Effector CD8-positive, alpha-beta T cell (primary cell): Measurements from ENCODE around the gene ING5.

ENCODE experiments used
- DNase-seq: peaks from one replicate; lab custom pipeline; 2025; lab: John Stamatoyannopoulos, UW

Gene ING5

DNA sequence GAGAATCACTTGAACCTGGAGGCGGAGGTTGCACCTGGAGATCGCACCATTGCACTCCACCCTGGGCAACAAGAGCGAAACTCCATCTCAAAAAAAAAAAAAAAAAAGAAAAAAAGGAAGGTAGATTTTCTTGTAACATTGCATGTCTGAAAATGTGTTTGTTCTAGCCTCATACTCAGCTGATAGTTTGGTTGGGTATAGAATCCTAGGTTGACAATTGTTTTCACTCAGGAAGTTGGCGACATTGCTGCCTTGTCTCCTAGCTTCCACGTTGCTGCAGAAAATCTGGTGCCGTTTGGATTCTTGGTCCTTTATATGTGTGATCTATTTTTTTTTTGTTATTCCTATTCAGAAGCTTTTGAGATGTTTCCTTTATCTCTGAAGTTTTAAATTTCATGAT lies 4.7 kb downstream of the ING5 start:
- no peak for DNase-seq

DNA sequence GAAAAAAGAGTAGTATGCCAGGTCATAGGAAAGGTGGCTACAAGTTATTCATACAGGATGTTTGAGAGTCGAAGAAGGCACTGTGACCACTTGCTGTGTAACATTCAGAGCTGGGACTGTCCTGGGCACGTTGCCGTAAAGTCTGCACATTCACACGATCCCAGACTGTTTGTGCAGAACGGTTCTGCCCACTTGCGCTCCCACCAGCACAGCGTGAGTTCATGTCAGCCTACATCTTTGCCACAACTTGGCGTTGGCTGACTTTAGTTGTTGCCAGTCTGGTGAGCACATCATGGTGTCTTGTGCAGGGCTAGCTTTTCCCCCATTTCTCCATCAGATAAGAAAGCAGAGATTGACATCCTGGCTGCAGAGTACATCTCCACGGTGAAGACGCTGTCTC lies 7.0 kb downstream of the ING5 start:
- DNase-seq, result no peak

DNA sequence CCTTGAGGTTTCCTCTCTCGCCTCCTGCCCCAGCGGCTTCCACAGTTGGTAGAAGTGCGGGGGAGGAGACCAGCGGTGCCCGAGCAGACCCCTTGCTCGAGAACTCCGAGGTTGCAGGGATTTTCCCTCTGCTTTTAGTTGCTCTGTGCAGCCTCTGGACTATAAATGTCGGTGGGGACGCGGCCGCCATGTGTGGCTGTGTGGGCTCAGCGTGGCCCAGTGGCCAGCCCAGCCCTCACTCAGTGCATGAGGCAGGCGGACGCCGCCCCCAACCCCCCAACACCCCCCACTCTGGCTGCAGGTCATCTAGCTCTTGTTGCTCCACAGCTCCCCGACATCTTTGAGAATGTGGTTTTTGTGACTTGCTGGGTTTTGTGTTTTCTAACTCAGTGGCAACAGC lies 17.3 kb downstream of the ING5 start:
- no peak for DNase-seq

DNA sequence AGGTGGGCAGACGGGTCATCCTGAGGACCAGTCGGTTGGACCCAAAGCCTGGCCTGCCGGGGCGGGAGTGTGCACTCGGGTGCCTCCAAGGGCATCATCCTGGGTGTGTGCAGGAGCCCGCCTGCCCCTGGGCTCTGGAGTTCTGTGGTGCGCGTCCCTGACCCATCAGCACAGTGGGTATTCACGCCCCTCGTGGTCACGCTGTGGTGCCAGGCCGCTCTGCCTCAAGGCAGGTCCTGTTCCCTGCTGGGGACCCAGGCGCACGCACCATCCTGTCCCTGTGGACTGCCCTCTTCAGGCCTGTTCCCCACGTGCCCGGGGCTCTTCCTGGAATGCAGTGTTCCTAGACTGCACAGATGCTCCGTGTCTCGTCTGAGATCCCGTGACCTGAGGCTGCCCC lies 18.3 kb downstream of the ING5 start:
- no peak for DNase-seq

DNA sequence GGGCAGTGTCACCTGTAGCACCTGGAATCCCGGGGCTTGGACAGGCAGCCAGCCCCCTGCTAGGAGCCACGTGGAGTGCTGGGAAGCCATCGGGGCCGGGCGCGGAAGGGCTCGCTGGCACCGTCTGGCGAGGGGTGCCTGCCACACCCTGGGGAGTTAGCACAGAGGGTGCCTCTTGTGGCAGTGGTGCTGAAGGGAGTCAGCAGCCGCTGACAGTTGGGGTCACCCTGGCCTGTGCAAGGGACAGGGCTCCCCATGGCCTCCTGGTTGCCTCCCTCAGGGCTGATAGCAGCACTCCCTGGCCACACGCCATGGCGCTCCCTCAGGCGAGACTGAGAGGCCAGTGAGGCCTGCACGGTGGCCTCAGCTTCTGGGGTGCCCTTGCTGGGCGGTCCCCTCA lies 18.7 kb downstream of the ING5 start:
- no peak for DNase-seq

DNA sequence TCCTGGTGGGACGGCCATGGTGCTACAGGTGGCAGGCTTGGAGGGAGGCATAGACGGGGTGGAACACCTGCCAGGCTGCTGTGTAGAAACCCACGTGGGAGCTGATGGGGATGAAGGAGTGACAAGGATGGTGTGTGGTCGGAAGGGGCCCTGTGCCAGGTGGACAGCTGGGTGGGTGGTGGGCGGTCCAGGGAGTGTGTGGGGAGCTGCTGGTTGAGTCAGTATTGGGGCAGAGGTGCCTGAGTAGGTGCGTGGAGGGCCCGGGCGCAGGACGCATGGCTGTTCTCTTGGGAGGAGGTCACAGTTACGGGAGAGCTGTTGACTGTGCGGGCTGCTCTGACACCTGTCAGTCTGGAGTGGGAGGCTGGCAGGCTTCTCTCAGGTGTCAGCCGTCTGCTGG lies 20.0 kb downstream of the ING5 start:
- no peak for DNase-seq

DNA sequence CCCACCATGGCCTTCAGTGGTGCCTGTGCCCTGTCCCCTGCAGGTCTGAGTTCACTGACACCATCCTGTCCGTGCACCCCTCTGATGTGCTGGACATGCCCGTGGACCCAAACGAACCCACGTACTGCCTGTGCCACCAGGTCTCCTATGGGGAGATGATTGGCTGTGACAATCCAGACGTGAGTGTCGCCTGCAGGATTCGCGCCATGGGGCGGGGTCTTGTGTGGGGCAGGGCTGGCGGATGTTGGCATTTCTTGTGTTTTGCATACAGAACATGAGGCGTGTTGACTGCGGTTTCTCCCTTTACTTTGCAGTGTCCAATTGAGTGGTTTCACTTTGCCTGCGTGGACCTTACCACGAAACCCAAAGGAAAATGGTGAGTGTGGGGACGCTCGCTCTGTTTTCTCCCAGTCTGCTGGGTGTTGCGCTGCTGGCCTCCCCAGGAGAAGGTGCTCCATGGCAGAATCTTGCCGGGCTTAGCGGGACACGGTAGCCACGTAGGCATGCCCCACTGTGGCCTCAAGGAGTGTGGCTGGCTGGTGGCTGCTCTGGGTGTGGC lies 21.1 kb downstream of the ING5 start:
- DNase-seq, result no peak

DNA sequence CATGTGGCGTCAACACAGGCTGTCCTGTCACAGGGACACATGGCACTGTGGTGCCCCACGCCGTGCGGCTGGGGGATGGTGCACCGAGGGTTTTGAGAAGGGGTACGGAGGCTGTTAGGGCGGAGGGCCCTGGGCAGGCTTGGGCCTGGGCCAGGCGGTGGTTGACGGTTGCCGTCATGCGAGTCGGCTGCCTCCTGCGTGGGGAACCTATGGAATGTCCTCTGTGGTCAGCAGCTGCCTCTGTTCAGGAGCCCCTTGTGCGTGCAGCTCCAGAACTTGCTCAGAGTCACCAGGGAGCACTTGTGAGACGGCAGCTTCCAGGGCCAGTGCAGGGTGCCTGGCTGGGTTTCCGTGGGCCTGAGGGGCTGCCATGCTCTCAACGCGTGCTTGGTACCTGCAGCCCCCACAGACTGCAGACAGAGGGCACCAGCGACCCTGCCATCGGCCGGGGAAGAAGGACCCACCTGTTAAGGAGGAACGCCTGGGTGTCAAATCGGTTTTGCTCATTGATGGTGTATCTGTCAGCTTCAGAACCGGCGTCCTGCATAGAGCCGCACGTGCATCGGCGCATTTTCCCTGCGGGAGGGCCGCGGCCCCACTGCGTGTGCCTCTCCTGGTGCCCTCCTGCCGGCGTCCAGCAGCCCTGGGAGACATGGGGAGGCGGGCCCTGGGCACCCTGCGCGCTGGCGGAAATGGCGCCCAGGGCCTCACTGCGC lies 22.6 kb downstream of the ING5 start:
- DNase-seq, result peak; percentile 8

DNA sequence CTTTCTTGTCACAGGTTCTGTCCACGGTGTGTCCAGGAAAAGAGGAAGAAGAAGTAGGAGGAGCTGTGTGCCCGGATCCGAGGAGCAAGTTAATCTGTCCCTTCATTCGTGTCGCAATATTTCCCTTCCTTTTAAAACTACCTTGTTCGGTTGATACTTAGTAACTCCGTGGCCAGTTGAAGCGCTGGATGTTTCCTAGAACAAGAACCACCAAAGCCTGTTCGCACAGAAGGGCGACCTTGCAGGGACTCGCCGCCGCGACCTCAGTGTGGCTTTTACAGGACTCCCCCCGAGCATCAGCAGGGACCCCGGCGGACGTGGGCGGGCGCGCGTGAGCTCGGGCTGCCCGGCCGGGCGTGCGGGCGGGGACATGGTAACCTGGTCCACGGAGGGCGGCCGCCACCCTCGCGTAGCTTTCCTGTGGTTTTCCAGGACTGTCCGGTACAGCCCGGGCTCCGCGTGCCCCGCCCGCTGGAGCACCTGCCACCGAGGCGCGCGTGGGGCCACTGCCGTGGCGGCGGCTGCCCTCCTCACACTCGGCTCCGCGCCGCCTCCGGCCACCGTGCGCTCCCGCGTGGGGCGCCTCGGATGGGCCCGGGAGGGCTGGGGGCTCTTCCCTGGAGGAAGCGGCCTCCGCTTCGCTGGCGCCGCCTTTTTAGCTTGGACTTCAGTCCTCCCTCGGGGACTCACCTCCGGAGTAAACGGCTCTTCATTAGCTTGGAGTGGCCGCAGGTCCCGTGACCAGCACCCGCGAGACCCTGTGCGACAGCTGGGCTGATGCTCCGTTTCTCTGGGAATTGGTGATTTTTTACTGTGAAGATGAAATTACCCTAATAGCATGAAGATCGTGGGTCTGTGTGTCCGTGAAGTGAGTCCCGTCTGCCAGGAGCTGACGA lies 23.4 kb downstream of the ING5 start:
- no peak for DNase-seq

DNA sequence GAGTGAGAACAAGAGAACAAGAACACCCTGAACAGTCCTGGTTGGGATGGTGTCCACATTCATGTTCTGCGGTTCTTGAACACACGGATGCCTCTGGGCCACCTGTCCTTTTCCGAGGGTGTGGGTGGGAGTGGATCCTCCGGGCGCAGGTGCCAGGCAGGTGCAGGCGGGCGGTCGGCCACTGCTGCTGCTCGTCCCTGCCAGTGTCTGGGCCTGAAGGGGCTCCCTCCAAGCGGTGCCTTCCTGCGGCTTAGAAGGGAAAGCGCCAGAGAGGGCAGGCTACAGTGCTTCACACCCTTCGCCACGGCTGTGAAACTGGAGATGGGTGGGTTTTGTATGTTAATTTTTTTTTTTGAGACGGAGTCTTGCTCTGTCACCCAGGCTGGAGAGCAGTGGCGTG lies 24.6 kb downstream of the ING5 start:
- no peak for DNase-seq

DNA sequence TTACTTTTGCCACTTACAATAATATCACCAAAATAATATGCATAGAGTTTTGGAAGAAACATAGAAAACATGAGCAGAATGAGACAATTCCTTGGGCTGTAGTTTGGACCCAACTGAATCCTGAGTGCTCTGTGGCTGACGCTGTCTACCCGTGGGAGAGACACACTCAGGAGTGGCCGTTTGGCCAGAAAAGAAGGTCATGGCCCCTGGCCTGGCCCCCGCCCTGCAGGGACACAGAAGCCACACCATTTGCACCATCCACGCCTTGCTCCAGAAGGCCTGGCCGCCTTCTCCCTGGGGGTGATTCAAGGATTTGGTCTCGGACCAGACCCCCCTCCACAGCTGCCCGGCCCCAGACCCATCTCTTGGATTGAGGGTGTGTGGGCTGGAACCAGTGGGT lies 26.2 kb downstream of the ING5 start:
- no peak for DNase-seq

DNA sequence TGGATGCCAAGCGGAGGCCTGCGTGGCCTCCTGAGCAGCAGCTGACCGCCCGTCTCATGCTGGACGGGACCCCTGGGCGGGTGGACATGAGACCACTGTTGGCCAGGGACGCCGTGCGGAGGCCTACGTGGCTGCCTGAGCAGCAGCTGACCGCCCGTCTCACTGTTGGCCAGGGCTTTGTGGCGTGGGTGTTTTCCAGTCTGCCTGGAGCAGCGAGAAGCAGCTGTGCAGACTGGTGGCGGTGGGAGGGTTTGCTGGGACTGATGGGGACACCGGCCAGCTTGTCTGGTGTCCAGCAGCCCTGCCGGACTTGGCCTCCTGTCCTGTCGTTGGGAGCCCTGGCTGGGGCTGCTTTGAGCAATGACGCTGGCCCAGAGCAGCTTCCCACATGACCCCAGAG lies 26.8 kb downstream of the ING5 start:
- DNase-seq, result no peak

DNA sequence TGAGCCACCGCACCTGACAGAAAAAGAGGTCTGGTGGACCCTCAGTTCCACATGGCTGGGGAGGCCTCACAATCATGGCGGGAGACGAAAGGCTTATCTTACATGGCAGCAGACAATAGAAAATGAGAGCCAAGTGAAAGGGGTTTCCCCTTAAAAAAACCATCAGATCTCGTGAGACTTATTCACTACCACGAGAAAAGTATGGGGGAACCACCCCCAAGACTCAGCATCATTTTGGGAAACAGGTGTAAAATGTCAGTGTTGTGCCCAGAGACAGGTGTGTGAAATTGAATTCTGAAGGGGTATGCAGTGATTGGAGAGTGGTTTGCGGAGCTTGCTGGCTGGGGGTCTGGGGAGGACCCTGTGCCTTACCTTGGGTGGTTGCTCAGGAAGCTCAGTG lies 28.0 kb downstream of the ING5 start:
- no peak for DNase-seq

DNA sequence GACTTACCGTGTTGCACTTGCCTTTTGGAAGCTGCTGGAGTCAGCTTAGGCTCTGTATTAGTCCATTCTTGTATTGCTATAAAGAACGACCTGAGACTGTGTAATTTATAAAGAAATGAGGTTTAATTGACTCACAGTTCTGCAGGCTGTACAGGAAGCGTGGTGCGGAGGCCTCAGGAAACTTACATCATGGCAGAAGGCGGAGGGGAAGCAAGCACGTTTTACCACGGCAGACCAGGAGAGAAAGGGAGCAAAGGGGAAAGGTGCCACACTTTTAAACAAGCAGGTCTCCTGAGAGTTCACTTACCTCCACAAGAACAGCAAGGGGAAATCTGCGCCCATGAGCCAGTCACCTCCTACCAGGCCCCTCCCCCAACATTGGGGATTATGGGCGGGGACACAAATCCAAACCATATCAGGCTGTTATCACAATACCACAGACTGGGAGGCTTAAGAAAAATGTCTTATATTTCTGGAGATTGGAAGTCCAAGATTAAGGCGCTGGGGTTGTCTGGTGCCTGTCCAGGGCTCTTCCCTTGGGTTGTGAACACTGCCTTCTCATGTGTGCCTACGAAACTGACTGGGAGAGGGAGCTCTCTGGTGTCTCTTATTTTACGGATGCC lies 28.9 kb downstream of the ING5 start:
- DNase-seq, result no peak

DNA sequence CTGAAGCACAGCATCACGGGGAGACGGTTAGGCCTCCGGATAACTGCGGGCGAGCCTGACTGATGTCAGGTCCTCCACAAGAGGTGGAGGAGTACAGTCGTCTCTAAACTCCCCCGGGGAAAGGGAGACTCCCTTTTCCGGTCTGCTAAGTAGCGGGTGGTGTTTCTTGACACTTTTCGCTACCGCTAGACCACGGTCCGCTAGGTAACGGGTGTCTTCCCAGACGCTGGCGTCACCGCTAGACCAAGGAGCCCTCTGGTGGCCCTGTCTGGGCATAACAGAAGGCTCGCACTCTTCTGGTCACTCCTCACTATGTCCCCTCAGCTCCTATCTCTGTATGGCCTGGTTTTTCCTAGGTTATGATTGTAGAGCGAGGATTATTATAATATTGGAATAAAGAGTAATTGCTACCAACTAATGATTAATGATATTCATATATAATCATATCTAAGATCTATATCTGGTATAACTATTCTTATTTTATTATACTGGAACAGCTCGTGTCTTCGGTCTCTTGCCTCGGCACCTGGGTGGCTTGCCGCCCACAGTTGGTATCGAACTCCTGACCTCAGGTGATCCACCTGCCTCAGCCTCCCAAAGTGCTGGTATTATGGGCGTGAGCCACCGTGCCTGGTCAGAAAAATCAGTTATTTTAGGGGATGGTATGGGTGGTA lies 30.8 kb downstream of the ING5 start:
- DNase-seq, result peak; percentile 35

DNA sequence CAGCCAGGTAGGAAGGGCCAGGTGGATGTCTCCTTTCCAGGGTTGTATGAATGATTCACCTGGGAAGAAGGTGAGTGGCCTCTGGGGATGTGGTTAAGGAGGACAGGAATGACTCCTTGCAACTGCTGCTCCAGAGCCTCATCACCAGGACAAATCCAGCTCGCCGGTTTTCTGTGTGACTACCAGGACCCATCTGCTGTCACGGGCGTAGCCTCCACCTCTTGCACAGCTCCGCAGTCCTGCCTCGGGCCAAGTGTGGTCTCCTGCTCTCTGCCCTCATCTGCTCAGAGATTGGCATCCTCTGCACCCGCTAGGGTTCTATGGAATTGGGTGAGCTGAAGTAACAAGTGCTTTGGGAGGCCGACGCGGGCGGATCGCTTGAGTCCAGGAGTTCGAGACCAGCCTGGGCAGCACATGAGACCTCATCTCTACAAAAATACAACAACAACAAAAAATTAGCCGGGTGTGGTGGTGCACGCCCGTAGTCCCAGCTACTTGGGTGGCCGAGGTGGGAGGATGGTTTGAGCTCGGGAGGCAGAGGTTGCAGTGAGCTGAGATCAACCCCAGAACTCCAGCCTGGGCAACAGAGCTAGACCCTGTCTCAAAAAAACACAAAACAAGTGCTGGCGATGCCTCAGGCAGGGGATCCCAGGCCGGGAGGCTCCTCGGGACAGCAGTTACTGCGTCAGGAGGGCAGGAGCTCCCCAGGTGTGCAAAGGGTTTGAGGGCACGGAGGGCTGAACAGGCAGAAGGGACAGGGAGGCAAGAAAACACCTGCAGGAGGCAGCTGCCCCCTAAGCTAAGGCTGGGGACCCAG lies 31.8 kb downstream of the ING5 start:
- DNase-seq, result no peak

DNA sequence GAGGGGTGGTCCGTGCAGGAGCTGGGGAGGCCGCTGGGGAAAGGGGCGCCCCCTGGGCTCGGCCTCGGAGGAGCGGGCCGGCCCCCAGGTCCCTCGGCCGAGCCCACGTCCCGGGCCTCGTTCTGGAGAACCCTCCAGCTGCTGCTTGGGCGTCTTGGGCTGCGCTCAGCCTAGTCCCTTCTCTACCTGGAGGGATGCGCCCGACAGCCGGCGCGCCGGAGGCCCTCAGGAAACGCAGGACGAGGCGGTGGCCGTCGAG lies 32.3 kb downstream of the ING5 start:
- no peak for DNase-seq

DNA sequence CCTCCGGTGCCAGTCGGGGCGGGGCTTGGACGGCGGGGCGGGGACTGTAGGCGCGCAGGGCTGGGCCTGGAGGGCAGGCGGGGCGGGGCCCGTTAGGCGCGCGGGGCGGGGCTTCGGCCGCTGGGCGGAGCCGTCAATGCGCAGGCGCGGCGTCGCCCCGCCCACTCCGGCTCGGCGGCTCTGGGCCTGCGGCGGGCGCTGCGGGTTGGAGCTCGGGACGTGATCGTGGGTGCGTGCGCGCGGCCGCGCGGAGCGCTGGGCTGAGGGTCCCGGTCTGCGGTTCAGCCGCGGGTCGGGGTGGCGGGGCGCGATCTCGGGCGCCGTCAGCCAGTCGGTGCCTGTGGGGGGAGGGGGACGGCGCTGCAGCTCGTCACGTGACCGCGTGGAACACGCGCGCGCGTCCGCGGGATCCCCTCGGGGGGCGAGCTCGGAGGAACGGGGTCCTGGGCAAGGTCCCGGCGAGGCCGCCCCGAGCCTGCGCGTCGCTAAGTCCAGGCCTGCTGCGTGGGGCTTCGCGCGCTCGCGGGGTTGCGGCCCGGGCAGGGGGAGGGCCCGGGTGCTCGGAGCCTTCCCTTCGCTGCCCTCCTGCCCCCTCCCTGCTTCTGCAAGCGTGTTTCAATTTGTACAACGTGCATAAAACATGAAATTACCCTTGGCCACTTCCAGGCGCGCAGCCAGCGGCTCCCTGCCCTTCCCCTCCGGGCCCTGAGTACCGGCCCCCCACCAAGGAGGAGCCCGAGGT lies 32.8 kb downstream of the ING5 start, which contains the start of gene D2HGDH:
D2HGDH (plus strand) TSS at position 164 of the 742 bp plus-strand sequence. CDS start 595 bp downstream, outside the sequence.
- peak; percentile 92 for DNase-seq

DNA sequence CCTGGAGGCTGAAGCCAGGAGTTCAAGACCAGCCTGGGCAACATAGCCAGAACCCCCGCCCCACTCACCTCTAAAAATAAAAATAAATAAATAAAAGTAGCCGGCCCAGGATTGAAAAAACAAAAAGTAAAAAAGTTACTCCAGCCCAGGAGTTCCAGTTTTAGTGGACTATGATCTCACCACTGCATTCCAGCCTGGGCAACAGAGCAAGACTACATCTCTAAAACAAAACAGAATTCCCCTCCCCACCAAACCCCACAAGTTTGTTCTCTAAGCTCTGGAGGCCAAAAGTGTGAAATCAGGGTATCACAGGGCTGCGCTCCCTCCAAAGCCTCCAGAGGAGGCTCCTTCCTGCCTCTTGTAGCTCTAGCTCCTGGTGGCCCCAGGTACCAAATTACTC lies 34.3 kb downstream of the ING5 start:
- DNase-seq, result no peak

DNA sequence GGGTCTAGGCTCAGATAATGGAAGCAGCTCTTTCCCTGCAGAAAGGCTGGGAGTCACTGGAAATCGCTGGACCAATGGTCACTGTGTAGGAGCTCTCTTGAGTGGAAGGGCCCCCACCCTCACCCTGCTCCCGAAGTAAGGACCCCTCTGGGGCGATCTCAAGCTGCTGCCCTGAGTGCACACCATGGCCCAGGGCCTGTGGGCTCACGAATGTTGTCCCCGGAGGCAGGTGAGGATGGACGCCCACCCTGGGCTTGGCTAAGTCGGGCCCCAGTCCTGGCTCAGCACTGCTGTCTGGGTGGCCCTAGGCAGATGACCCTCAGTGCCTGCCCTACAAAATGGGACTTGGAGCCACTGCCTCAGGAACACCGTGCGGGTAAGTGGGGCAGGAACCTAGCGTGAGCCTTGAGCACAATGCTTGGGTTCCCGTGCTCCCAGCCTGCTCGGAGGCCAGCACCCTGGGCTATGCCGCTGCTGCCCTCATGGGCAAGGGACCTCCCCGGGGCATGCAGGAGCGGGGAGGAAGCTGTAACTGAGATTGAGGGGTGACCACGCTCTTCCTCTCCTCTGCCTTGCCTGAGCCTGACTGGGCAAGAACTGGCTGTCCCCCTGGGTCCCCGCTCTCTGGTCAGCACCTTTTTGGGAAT lies 36.3 kb downstream of the ING5 start:
- no peak for DNase-seq
